ENCODE measurements around the gene COMT. TPM values are rescaled to one million over a fixed set of nuclear protein-coding genes. Genes with fewer than 3 reads are reported as not detected.

Gene COMT
- total RNA-seq (10 to 100 TPM; 11.3 to 11.4 TPM), total RNA-seq (7.9 to 55.6 (median 29.2) reads per million in 172 experiments)
- polyA plus RNA-seq (2013, experiment 1 of 2), result 49.6 TPM
- 47.7 TPM for polyA plus RNA-seq (2013, experiment 2 of 2)

DNA sequence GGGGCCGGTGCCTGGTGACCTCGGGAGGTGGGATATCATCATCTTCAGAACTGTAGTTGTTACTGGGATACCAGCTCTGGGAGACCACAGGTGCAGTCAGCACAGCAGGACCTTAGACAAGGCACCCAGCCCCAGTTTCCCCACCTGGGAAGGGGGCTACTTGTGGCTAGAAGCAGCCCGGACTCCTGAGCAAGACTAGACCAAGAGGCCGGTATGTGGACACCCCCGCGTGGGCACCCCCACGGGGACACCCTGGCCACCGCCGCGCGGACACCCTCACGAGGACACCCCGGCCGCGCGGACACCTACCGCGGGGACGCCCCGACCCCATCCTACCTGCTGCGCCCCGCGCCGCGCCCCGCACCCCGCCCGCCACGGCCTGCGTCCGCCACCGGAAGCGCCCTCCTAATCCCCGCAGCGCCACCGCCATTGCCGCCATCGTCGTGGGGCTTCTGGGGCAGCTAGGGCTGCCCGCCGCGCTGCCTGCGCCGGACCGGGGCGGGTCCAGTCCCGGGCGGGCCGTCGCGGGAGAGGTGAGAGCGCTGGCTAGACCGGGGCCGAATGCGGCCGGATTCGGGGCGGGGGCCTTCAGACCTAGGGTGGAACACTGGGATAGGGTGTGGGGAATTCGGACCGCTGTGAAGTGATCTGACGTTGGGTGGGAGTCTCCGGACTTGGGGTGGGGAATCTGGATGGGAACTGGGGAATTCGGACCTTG, at the start of gene COMT, which contains the start of gene TXNRD2:
Gene COMT (plus strand): TSS at position 408 of the 718 bp plus-strand sequence. CDS start 20,755 bp downstream, outside the sequence.
Gene TXNRD2 (minus strand): TSS at position 454 of the 718 bp plus-strand sequence. CDS start 15 bp downstream, at position 439.
- H3K27ac ChIP-seq (ENCODE audit: low read depth in 1 of 2, low read length in 2 of 2), result peak within 1 kb of the TSS; percentile 47 to 62
- no peaks in the 10 kb centered on the region for H3K27me3 ChIP-seq (ENCODE audit: control insufficient read depth in 1 of 2, insufficient read depth in 2 of 2, low read length in 2 of 2)
- no peaks in the 10 kb centered on the region for H3K36me3 ChIP-seq (ENCODE audit: insufficient read depth, low read length)
- ChIA-PET POLR2A (interaction anchor here (0.9 to 1.8 kb wide), 7 partner anchors 27 to 494 kb away, joined by 3 to 7 read pairs (median 4); partner anchors contain the start of genes C22orf39 and TANGO2), CTCF (interaction anchor here (0.6 to 1.0 kb wide), 2 partner anchors 12 to 31 kb away, joined by 3 to 4 read pairs; no protein-coding TSS in a partner anchor)
- TF ChIP-seq, protein P1, sequence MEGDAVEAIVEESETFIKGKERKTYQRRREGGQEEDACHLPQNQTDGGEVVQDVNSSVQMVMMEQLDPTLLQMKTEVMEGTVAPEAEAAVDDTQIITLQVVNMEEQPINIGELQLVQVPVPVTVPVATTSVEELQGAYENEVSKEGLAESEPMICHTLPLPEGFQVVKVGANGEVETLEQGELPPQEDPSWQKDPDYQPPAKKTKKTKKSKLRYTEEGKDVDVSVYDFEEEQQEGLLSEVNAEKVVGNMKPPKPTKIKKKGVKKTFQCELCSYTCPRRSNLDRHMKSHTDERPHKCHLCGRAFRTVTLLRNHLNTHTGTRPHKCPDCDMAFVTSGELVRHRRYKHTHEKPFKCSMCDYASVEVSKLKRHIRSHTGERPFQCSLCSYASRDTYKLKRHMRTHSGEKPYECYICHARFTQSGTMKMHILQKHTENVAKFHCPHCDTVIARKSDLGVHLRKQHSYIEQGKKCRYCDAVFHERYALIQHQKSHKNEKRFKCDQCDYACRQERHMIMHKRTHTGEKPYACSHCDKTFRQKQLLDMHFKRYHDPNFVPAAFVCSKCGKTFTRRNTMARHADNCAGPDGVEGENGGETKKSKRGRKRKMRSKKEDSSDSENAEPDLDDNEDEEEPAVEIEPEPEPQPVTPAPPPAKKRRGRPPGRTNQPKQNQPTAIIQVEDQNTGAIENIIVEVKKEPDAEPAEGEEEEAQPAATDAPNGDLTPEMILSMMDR (IDR thresholded peaks at IDR 0.05), result no peak
- peaks cover 4% of the 10 kb centered on the region for H3K9me3 Mint-ChIP-seq
- peaks cover 42% of the 10 kb centered on the region for H3K4me1 Mint-ChIP-seq (ENCODE audit: low read depth)
- H3K4me1 ChIP-seq (ENCODE audit: insufficient read depth, low read length), result peaks cover 34% of the 10 kb centered on the region
- intact Hi-C loops (cut with DNase I, micrococcal nuclease), result loop anchor here in 1 of 2 experiments (2.0 kb wide), 1 partner anchor 47 kb away; no protein-coding TSS in a partner anchor
- H3K27me3 Mint-ChIP-seq, result no peaks in the 10 kb centered on the region
- H3K9me3 ChIP-seq (ENCODE audit: control insufficient read depth in 1 of 2, insufficient read depth in 1 of 2, low read length in 2 of 2), result no peaks in the 10 kb centered on the region
- ATAC-seq (ENCODE audit: poor library complexity) (peak; percentile 84), DNase-seq (peak; percentile 56 to 83 (median 68))
- H3K27ac Mint-ChIP-seq, result peak within 1 kb of the TSS; percentile 92
- H3K4me3 Mint-ChIP-seq, result peak within 1 kb of the TSS; percentile 97
- peak within 1 kb of the TSS; percentile 83 for H3K4me3 ChIP-seq (ENCODE audit: low read length)
- H3K36me3 Mint-ChIP-seq (ENCODE audit: low read depth), result peaks cover 29% of the 10 kb centered on the region

DNA sequence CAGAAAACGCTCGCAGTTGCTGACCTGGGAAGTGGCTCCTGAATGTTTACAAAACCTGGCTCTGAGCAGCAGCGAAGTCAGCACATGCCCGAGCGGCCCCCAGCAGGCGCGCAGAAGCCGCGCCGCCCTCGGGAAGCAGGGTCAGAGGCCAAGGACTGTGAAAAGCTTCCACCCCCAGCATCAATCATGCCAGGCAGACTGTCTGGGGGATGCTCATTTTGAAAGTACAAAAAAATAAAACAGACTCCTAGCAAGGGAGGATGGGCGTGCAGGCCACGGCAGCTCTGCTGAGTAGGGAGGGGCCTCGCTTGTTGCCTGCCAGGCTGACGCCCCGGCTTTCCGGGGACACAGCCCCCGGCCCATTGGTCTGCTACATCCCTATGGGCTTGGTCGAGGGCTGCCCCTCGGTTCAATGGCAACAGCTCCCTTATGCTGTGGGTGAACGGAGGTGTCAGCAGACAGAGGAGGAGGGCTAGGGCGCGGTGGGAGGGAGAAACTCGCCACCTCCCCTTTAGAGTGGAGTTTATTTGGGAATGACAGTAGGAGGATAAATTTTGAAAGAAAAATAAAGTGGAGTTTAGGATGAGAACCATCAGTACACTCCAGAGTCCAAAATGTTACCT, 49.2 kb upstream of the COMT start:
- ChIA-PET POLR2A (interaction anchor here (0.6 to 3.5 kb wide), 18 partner anchors 9 to 683 kb away, joined by 3 to 92 read pairs (median 4); partner anchors contain the start of genes CDC45, COMT, GNB1L and HIRA), CTCF (interaction anchor here (0.9 to 3.4 kb wide), 5 partner anchors 18 to 162 kb away, joined by 3 to 19 read pairs (median 7); partner anchors contain the start of genes GNB1L and RTL10)
- H3K9me3 ChIP-seq (ENCODE audit: control insufficient read depth in 1 of 2, insufficient read depth in 1 of 2, low read length in 2 of 2), result peaks cover 0 to 3% of the 10 kb centered on the region in 2 experiments
- Mint-ChIP-seq H3K27ac (peak overlapping the region; percentile 97), H3K27me3 (no peaks in the 10 kb centered on the region), H3K9me3 (no peaks in the 10 kb centered on the region), H3K4me1 (ENCODE audit: low read depth) (peaks cover 86% of the 10 kb centered on the region), H3K4me3 (peak overlapping the region; percentile 78), H3K36me3 (ENCODE audit: low read depth) (peaks cover 6% of the 10 kb centered on the region)
- peaks cover 6% of the 10 kb centered on the region for H3K36me3 ChIP-seq (ENCODE audit: insufficient read depth, low read length)
- H3K4me3 ChIP-seq (ENCODE audit: low read length), result peak overlapping the region; percentile 56
- peaks cover 100% of the 10 kb centered on the region for H3K4me1 ChIP-seq (ENCODE audit: insufficient read depth, low read length)
- ATAC-seq (ENCODE audit: poor library complexity) (peak; percentile 59), DNase-seq (peak; percentile 26 to 79 (median 65))
- peak overlapping the region; percentile 76 to 99 for H3K27ac ChIP-seq (ENCODE audit: low read depth in 1 of 2, low read length in 2 of 2)
- intact Hi-C loops (cut with DNase I, micrococcal nuclease), result loop anchor here (5.0 kb wide), 1 partner anchor 135 kb away; no protein-coding TSS in a partner anchor
- H3K27me3 ChIP-seq (ENCODE audit: control insufficient read depth in 1 of 2, insufficient read depth in 2 of 2, low read length in 2 of 2), result no peaks in the 10 kb centered on the region
- TF ChIP-seq, protein P1 (IDR thresholded peaks at IDR 0.05), result no peak

DNA sequence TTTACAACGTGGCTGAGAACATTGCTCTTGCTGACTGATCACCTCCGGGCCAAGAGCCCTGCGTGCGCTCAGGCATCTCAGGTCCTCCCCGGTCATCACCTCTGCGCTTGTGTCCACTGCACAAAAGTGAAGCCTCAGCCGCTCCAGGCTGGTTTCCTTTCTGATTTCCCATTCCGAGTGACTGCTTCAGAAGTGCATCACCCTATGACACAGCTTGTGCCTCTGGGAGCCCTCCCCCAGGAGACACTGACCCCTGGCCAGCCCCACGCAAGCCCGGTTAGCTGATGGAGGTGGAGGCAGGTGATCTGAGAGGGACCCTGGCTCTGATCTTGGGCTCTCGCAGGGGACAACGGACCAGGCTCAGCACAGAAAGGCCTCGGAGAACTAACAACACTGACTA, 48.6 kb upstream of the COMT start:
- ChIA-PET POLR2A (interaction anchor here (1.1 to 3.5 kb wide), 8 partner anchors 8 to 162 kb away, joined by 3 to 92 read pairs (median 12); partner anchors contain the start of genes GNB1L and RTL10), CTCF (interaction anchor here (1.3 to 3.4 kb wide), 2 partner anchors 38 to 162 kb away, joined by 3 to 19 read pairs; partner anchors contain the start of genes GNB1L and RTL10)
- Mint-ChIP-seq H3K36me3 (ENCODE audit: low read depth) (peaks cover 6% of the 10 kb centered on the region), H3K9me3 (no peaks in the 10 kb centered on the region), H3K27me3 (no peaks in the 10 kb centered on the region), H3K4me1 (ENCODE audit: low read depth) (peaks cover 82% of the 10 kb centered on the region), H3K4me3 (peak overlapping the region; percentile 78), H3K27ac (peak overlapping the region; percentile 97)
- peak overlapping the region; percentile 76 to 99 for H3K27ac ChIP-seq (ENCODE audit: low read depth in 1 of 2, low read length in 2 of 2)
- DNase-seq (peak in 1 of 14 experiments; percentile 30), ATAC-seq (ENCODE audit: poor library complexity) (no peak)
- peaks cover 10% of the 10 kb centered on the region for H3K36me3 ChIP-seq (ENCODE audit: insufficient read depth, low read length)
- TF ChIP-seq, protein P1 (IDR thresholded peaks at IDR 0.05), result no peak
- peaks cover 0 to 3% of the 10 kb centered on the region in 2 experiments for H3K9me3 ChIP-seq (ENCODE audit: control insufficient read depth in 1 of 2, insufficient read depth in 1 of 2, low read length in 2 of 2)
- intact Hi-C loops (cut with DNase I, micrococcal nuclease), result loop anchor here (5.0 kb wide), 1 partner anchor 136 kb away; no protein-coding TSS in a partner anchor
- H3K27me3 ChIP-seq (ENCODE audit: control insufficient read depth in 1 of 2, insufficient read depth in 2 of 2, low read length in 2 of 2), result no peaks in the 10 kb centered on the region
- no peak overlapping the region for H3K4me3 ChIP-seq (ENCODE audit: low read length)
- H3K4me1 ChIP-seq (ENCODE audit: insufficient read depth, low read length), result peaks cover 98% of the 10 kb centered on the region

Measured in CD4-positive, alpha-beta T cell (primary cell).